GM18499 (cell line): ENCODE data around the gene COL6A6.
"Not testable (repeated sequence)": the region's sequence is repeated elsewhere in the genome, so short reads cannot be mapped to it uniquely, and the experiment has no call there.

Source experiments
- ATAC-seq: cut with Tn5 transposase; IDR thresholded peaks from one replicate; pipeline ENCODE4 v1.9.1; 2021; ENCODE audit warnings: moderate number of reproducible peaks; ENCODE audit not compliant: insufficient read depth, unreplicated experiment

Gene COL6A6

GRCh38 chr3:130533247-130533646 lies 16.3 kb downstream of the COL6A6 start:
- no peak for ATAC-seq

- no peak for ATAC-seq
Observed at GRCh38 chr3:130537673-130538304, 20.8 kb downstream of the COL6A6 start.

GRCh38 chr3:130539005-130539404 lies 22.0 kb downstream of the COL6A6 start:
- ATAC-seq = no peak

- no peak for ATAC-seq
Observed at GRCh38 chr3:130543322-130543721, 26.3 kb downstream of the COL6A6 start.

GRCh38 chr3:130546920-130547679 lies 30.1 kb downstream of the COL6A6 start:
- ATAC-seq = no peak

GRCh38 chr3:130547680-130548065 lies 30.7 kb downstream of the COL6A6 start:
- not testable (repeated sequence) for ATAC-seq

- ATAC-seq = no peak
Observed at GRCh38 chr3:130548356-130548755, 31.4 kb downstream of the COL6A6 start.

GRCh38 chr3:130557336-130558035 lies 40.5 kb downstream of the COL6A6 start:
- no peak for ATAC-seq

- ATAC-seq = no peak
Observed at GRCh38 chr3:130558366-130558765, 41.4 kb downstream of the COL6A6 start.

- ATAC-seq = no peak
Observed at GRCh38 chr3:130565224-130565623, 48.2 kb downstream of the COL6A6 start.
